ENCODE measurements around the gene PLOD2.

DNA sequence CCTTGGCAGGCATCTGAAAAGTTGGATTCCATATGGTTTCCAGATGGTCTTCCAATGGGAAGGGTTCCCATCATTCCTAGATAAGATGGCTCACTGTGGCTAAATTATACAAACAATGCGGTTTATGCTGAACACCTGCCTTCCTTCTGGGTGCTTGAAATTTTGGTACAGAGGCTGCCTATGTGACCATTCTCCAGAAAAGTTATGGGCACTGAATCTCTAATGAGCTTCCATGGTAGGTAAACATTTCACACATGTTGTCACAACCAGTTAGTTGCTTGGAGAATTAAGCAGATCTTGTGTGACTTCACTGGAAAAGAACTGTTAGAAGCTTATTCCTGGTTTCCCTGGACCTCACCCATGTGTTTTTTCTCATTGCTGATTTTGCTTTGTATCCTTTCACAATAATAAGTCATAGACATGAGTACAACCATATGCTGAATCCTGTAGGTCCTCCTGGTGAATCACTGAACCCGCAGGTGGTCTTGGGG is 30.1 kb downstream of the PLOD2 start:
- TF ChIP-seq ZNF263 (CRISPR knock-in tag; IDR thresholded peaks at IDR 0.05; ENCODE audit: borderline replicate concordance), result no peak
- no peak for TF ChIP-seq TCF7 (IDR thresholded peaks at IDR 0.05; ENCODE audit: borderline replicate concordance)
- no peak for TF ChIP-seq RFX7 (CRISPR knock-in tag; IDR thresholded peaks at IDR 0.05)
- TF ChIP-seq, protein P1, sequence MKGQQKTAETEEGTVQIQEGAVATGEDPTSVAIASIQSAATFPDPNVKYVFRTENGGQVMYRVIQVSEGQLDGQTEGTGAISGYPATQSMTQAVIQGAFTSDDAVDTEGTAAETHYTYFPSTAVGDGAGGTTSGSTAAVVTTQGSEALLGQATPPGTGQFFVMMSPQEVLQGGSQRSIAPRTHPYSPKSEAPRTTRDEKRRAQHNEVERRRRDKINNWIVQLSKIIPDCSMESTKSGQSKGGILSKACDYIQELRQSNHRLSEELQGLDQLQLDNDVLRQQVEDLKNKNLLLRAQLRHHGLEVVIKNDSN (CRISPR knock-in tag; IDR thresholded peaks at IDR 0.05), result no peak
- no peak for TF ChIP-seq GABPA (tag; conservative IDR thresholded peaks at IDR 0.05; ENCODE audit: low read depth)
- TF ChIP-seq CREM (IDR thresholded peaks at IDR 0.05; ENCODE audit: low read depth), result no peak
- TF ChIP-seq EP300 (IDR thresholded peaks at IDR 0.05; ENCODE audit: low read length), result no peak
- TF ChIP-seq, protein P2, sequence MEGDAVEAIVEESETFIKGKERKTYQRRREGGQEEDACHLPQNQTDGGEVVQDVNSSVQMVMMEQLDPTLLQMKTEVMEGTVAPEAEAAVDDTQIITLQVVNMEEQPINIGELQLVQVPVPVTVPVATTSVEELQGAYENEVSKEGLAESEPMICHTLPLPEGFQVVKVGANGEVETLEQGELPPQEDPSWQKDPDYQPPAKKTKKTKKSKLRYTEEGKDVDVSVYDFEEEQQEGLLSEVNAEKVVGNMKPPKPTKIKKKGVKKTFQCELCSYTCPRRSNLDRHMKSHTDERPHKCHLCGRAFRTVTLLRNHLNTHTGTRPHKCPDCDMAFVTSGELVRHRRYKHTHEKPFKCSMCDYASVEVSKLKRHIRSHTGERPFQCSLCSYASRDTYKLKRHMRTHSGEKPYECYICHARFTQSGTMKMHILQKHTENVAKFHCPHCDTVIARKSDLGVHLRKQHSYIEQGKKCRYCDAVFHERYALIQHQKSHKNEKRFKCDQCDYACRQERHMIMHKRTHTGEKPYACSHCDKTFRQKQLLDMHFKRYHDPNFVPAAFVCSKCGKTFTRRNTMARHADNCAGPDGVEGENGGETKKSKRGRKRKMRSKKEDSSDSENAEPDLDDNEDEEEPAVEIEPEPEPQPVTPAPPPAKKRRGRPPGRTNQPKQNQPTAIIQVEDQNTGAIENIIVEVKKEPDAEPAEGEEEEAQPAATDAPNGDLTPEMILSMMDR (IDR thresholded peaks at IDR 0.05 in 2 of 3, conservative IDR thresholded peaks at IDR 0.05 in 1 of 3; ENCODE audit: insufficient read depth in 2 of 3, low read depth in 1 of 3, low read length in 3 of 3), result no peak
- TF ChIP-seq, protein P3, sequence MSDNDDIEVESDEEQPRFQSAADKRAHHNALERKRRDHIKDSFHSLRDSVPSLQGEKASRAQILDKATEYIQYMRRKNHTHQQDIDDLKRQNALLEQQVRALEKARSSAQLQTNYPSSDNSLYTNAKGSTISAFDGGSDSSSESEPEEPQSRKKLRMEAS (CRISPR knock-in tag; IDR thresholded peaks at IDR 0.05), result no peak
- no peak for TF ChIP-seq CBX1 (IDR thresholded peaks at IDR 0.05; ENCODE audit: low read depth)
- TF ChIP-seq ZBTB17 (CRISPR knock-in tag; IDR thresholded peaks at IDR 0.05), result no peak
- TF ChIP-seq POLR2A (conservative IDR thresholded peaks at IDR 0.05), result no peak
- TF ChIP-seq MEF2A (IDR thresholded peaks at IDR 0.05; ENCODE audit: control insufficient read depth, low read depth, low read length), result no peak
